HG02938 (cell line): ENCODE measurements around the gene WDR7.
A peak's percentile ranks its signal among the peaks of the same experiment; 100 is the strongest.

Experiments
- ATAC-seq: cut with Tn5 transposase; IDR thresholded peaks from one replicate; pipeline ENCODE4 v1.9.1; 2021; ENCODE audit warnings: mild to moderate bottlenecking, moderate library complexity; ENCODE audit not compliant: unreplicated experiment

Gene WDR7

GRCh38 chr18:57073501-57074187 is 422.5 kb downstream of the WDR7 start:
- no peak for ATAC-seq

- ATAC-seq = no peak
Observed at GRCh38 chr18:57075716-57076400, 424.7 kb downstream of the WDR7 start.

GRCh38 chr18:57077005-57077765 is 426.0 kb downstream of the WDR7 start:
- ATAC-seq = no peak

- peak; percentile 88 for ATAC-seq
Observed at GRCh38 chr18:57077786-57078552, 426.8 kb downstream of the WDR7 start.

GRCh38 chr18:57078614-57079013 is 427.5 kb downstream of the WDR7 start:
- no peak for ATAC-seq

GRCh38 chr18:57080479-57080878 is 429.3 kb downstream of the WDR7 start:
- ATAC-seq = no peak

GRCh38 chr18:57081899-57082298 is 430.7 kb downstream of the WDR7 start:
- ATAC-seq = no peak

- ATAC-seq = no peak
Observed at GRCh38 chr18:57083485-57083884, 432.3 kb downstream of the WDR7 start.

- peak; percentile 83 for ATAC-seq
Observed at GRCh38 chr18:57084331-57085271, 433.4 kb downstream of the WDR7 start.

- no peak for ATAC-seq
Observed at GRCh38 chr18:57085371-57085770, 434.2 kb downstream of the WDR7 start.

GRCh38 chr18:57086163-57086562 is 435.0 kb downstream of the WDR7 start:
- ATAC-seq = no peak
